ENCODE results near the gene FOXG1. TPM values are rescaled to one million over a fixed set of nuclear protein-coding genes. Genes with fewer than 3 reads are reported as not detected.

The FOXG1 gene
- total and polyA plus RNA-seq, 9 of the 15 experiments (the other 6 are each of a cell fraction or from before 2014, with no cell fraction given) = 0.56 to 3.7 (median 0.85) TPM

DNA sequence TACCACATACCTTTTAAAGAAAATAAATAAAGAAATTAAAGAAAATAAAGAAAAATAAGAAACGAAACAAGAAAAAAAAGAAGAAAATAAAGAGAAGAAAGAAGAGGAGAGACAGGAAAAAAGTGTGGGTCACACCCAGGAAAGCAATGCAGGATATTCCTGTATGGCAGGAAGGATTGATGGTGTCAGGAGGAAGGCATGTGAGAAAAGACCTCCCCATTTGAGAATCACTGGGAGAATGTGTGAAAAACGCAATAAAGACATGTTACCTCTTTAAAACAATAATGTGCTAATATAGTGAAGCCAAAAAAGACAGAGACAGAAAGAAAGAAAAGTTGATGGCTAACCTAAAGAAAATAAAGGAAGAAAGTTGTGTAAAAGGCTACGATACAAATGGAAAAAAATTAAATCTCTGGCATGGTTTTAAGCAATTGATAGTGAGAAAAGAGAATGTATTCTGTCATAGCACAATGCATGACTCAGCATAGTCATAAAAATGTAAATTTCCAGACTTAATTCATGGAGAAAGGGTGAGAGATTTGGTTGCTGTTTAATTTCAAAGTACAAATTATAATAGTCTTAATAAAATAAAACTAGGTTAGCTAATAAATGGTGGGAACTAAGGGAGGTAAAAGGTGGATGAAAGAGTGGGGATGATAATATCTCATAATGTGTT lies 24.3 kb upstream of the FOXG1 start (continued):
- TF ChIP-seq, protein P1, sequence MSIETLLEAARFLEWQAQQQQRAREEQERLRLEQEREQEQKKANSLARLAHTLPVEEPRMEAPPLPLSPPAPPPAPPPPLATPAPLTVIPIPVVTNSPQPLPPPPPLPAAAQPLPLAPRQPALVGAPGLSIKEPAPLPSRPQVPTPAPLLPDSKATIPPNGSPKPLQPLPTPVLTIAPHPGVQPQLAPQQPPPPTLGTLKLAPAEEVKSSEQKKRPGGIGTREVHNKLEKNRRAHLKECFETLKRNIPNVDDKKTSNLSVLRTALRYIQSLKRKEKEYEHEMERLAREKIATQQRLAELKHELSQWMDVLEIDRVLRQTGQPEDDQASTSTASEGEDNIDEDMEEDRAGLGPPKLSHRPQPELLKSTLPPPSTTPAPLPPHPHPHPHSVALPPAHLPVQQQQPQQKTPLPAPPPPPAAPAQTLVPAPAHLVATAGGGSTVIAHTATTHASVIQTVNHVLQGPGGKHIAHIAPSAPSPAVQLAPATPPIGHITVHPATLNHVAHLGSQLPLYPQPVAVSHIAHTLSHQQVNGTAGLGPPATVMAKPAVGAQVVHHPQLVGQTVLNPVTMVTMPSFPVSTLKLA (conservative IDR thresholded peaks at IDR 0.05) = no peak

DNA sequence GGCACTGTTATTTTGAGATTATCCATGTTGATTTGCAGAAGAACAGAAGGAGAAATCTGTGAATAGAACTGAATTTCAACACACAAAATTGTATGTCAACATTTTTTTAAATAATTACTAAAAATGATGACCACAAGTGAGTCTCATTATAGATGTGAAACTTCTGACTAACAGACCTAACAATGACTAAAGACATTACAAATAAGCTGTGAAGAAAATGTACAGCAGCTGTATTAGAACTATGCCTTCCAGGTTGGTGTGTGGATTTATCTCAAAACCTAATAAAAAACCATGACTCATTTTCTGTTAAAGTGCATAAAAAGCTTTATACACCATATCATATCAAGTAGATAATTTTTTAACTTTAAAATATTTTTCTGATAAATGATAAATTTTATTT lies 22.5 kb upstream of the FOXG1 start:
- Histone ChIP-seq H3K4me3 (no peak overlapping the region), H3K27ac (ENCODE audit: extremely low read depth, low read depth, low read length) (no peak overlapping the region), H3K4me2 (ENCODE audit: insufficient read depth, low read length) (no peak overlapping the region), H3K79me2 (ENCODE audit: control insufficient read depth, insufficient read depth, low read length) (no peaks in the 10 kb centered on the region), H3K36me3 (ENCODE audit: control insufficient read depth, insufficient read depth, low read length) (no peaks in the 10 kb centered on the region), H3K4me1 (replicated peaks in 1 of 2; ENCODE audit: control insufficient read depth in 2 of 2, insufficient read depth in 2 of 2, low read length in 2 of 2) (no peaks in the 10 kb centered on the region), H3K9ac (ENCODE audit: insufficient read depth in 1 of 2, low read depth in 2 of 2, low read length in 2 of 2) (no peak overlapping the region), H3K27me3 (ENCODE audit: control insufficient read depth in 2 of 2, insufficient read depth in 2 of 2, low read length in 2 of 2) (no peaks in the 10 kb centered on the region), H3K9me3 (replicated peaks; ENCODE audit: control insufficient read depth, insufficient read depth, low read depth, low read length) (no peaks in the 10 kb centered on the region), H3K9me1 (ENCODE audit: control insufficient read depth, insufficient read depth, low read length) (no peaks in the 10 kb centered on the region), H4K20me1 (replicated peaks; ENCODE audit: control insufficient read depth, insufficient read depth, low read length) (no peaks in the 10 kb centered on the region), H2AFZ (ENCODE audit: low read depth, low read length) (no peak overlapping the region)
- BruUV-seq (replicated peaks) = no TSS peak
- in situ Hi-C loops (cut with MboI) = no loop called here
- ChIA-PET CTCF (ENCODE audit: low intra/inter-chr PET ratio) (no interaction called here), POLR2A (no interaction called here)
- no peak for ATAC-seq
- intact Hi-C loops (cut with micrococcal nuclease) = no loop called here
- FAIRE-seq = no peak
- DNase-seq (ENCODE audit: extremely low read depth in 1 of 4, low spot score in 3 of 4) = no peak
- TF ChIP-seq MED1 (CRISPR knock-in tag; IDR thresholded peaks at IDR 0.05; ENCODE audit: borderline replicate concordance) (no peak), NCOA4 (IDR thresholded peaks at IDR 0.05; ENCODE audit: partially characterized antibody) (no peak), RBM17 (IDR thresholded peaks at IDR 0.05; ENCODE audit: borderline replicate concordance, low read depth, low read length) (no peak), DNMT1 (IDR thresholded peaks at IDR 0.05) (no peak), KLF16 (IDR thresholded peaks at IDR 0.05) (no peak), ZNF764 (CRISPR knock-in tag; IDR thresholded peaks at IDR 0.05; ENCODE audit: low read depth) (no peak), ELF2 (CRISPR knock-in tag; IDR thresholded peaks at IDR 0.05) (no peak), POLR2AphosphoS2 (IDR thresholded peaks at IDR 0.05; ENCODE audit: low read length) (no peak), ILK (tag; IDR thresholded peaks at IDR 0.05; ENCODE audit: borderline replicate concordance, low read depth) (no peak)
- TF ChIP-seq, protein P2, sequence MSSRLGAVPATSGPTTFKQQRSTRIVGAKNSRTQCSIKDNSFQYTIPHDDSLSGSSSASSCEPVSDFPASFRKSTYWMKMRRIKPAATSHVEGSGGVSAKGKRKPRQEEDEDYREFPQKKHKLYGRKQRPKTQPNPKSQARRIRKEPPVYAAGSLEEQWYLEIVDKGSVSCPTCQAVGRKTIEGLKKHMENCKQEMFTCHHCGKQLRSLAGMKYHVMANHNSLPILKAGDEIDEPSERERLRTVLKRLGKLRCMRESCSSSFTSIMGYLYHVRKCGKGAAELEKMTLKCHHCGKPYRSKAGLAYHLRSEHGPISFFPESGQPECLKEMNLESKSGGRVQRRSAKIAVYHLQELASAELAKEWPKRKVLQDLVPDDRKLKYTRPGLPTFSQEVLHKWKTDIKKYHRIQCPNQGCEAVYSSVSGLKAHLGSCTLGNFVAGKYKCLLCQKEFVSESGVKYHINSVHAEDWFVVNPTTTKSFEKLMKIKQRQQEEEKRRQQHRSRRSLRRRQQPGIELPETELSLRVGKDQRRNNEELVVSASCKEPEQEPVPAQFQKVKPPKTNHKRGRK (tag; IDR thresholded peaks at IDR 0.05) = no peak
- TF ChIP-seq, protein P3, sequence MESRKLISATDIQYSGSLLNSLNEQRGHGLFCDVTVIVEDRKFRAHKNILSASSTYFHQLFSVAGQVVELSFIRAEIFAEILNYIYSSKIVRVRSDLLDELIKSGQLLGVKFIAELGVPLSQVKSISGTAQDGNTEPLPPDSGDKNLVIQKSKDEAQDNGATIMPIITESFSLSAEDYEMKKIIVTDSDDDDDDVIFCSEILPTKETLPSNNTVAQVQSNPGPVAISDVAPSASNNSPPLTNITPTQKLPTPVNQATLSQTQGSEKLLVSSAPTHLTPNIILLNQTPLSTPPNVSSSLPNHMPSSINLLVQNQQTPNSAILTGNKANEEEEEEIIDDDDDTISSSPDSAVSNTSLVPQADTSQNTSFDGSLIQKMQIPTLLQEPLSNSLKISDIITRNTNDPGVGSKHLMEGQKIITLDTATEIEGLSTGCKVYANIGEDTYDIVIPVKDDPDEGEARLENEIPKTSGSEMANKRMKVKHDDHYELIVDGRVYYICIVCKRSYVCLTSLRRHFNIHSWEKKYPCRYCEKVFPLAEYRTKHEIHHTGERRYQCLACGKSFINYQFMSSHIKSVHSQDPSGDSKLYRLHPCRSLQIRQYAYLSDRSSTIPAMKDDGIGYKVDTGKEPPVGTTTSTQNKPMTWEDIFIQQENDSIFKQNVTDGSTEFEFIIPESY (CRISPR knock-in tag; IDR thresholded peaks at IDR 0.05) = no peak
- TF ChIP-seq, protein P4, sequence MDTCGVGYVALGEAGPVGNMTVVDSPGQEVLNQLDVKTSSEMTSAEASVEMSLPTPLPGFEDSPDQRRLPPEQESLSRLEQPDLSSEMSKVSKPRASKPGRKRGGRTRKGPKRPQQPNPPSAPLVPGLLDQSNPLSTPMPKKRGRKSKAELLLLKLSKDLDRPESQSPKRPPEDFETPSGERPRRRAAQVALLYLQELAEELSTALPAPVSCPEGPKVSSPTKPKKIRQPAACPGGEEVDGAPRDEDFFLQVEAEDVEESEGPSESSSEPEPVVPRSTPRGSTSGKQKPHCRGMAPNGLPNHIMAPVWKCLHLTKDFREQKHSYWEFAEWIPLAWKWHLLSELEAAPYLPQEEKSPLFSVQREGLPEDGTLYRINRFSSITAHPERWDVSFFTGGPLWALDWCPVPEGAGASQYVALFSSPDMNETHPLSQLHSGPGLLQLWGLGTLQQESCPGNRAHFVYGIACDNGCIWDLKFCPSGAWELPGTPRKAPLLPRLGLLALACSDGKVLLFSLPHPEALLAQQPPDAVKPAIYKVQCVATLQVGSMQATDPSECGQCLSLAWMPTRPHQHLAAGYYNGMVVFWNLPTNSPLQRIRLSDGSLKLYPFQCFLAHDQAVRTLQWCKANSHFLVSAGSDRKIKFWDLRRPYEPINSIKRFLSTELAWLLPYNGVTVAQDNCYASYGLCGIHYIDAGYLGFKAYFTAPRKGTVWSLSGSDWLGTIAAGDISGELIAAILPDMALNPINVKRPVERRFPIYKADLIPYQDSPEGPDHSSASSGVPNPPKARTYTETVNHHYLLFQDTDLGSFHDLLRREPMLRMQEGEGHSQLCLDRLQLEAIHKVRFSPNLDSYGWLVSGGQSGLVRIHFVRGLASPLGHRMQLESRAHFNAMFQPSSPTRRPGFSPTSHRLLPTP (IDR thresholded peaks at IDR 0.05; ENCODE audit: borderline replicate concordance, extremely low read depth, insufficient read length) = no peak
